HG03432 (cell line): ENCODE data around the gene WFIKKN2.
A peak's percentile ranks its signal among the peaks of the same experiment; 100 is the strongest.
"Not testable (repeated sequence)": the region's sequence is repeated elsewhere in the genome, so short reads cannot be mapped to it uniquely, and the experiment has no call there.

Experiments used
- ATAC-seq: cut with Tn5 transposase; IDR thresholded peaks from one replicate; pipeline ENCODE4 v1.9.1; 2021; ENCODE audit warnings: mild to moderate bottlenecking, moderate library complexity; ENCODE audit not compliant: unreplicated experiment

Gene WFIKKN2

DNA sequence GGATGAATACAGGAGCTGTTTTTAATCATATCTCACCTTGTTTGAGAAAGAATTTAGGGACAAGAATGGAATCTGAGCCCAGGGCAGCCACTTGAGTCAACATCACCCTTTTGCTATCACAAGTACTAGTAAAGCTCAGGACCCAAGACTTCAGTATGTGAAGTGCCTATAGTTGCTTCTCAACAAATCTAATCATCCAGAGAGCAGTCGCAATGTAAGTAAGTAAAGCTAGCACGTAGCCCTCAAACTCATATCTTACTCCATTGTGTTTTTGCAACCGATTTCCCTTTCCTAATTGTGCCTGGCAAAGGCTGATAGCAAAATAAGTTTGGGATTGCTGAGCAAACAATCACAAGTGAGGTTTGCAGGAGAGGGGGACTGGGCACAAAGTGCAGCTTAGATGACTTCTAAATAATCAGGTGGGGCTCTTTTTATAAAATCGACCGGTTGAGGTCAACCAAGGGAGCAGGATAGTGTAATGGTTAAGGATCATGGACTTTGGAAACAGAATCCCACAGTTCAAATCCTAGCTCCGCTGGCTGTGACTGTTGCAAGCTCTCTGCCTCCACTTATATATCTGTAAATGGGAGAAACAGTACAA is 17.7 kb downstream of the WFIKKN2 start:
- no peak for ATAC-seq

GRCh38 chr17:50853781-50854180 is 18.4 kb downstream of the WFIKKN2 start:
- no peak for ATAC-seq

- no peak for ATAC-seq
Measured at GRCh38 chr17:50855708-50856330, 20.4 kb downstream of the WFIKKN2 start.

GRCh38 chr17:50856431-50856830 is 21.0 kb downstream of the WFIKKN2 start:
- ATAC-seq, result no peak

DNA sequence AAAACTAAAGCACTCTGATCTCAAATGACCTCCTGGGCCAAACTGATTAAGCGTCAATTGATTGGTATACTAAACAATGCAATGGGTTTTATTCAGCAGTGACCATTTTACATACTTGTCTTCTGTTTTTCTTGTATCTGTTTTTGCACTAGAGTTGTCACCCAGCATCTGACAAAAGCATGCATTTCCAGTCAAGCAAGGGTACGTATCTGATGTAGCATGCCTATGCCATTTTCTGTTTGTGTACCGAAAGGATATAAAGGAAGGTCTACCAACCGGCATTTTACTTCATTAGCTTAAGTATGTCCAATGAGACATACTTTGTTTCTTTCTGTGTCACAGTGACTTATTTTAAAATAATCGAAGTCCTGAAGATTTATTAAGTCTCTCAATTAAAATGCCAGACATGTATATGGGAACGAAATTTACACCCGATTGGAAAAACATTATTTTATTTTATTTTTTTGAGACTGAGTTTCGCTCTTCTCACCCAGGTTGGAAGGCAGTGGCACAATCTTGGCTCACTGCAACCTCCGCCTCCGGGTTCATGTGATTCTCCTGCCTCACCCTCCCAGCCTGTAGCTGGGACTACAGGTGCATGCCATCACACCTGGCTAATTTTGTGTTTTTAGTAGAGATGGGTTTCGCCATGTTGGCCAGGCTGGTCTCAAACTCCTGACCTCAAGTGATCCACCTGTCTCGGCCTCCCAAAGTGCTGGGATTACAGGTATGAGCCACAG is 23.3 kb downstream of the WFIKKN2 start:
- no peak for ATAC-seq

- ATAC-seq, result not testable (repeated sequence)
Measured at GRCh38 chr17:50859727-50860126, 24.3 kb downstream of the WFIKKN2 start.

- ATAC-seq, result no peak
Measured at GRCh38 chr17:50861334-50861676, 25.9 kb downstream of the WFIKKN2 start.

DNA sequence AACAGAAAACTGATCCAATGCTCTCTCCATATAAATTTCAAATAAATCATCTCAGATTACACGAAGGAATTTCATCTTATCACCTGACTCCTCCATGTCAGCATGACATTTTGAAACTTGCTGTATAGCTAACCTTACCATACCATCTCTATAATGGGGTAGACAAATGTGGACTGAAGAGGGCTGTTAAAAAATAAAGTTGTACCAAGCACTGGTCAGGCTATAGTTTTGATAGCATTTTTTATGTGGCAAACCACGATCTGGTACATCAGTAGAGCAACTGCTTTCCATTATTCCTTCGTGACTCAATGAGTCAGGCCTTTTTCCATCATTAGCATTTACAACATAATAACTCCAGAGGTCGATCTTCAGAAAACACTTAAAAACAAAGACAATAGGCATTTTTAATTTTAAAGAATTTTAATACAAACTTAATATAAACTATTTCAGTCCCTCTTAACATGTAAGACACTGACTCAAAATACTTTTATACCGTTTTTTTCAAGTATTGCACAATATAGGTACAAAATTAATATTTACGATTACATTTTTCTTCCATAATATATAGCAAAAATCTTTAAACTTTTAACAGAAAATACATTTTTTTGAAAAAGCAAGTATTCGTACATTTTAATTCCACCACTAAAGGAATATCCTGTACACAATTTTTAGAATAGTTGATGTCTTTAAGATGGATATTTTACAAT is 26.6 kb downstream of the WFIKKN2 start:
- ATAC-seq, result no peak

DNA sequence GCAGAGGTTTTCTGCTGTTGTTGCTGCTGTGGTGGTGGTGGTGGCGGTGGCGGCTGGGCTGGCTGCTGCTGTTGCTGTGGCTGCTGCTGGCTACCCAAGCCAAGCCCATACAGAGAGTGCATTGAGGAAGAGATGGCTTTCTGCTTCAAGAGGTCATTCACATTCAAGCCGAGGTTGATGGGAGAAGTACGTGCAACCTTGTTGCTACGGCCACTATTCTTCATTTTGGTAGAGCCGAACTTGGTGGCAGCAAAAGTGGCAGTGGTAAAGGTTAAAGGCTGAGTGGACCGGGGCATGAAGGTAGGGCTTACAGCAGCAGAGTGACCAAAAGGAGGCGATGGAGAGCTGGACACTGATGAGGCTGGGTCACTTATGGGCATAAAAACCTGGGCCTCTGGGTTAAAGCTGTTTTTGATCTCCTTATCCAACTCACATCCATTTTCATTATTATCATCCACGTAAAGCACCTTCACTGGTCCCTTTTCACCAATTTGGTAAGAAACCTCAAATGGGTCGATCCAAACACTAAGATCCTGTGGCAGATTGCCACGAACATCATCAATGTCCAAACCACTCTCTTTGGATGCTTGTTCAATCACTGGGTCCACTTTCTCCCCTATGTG is 27.9 kb downstream of the WFIKKN2 start:
- no peak for ATAC-seq

- ATAC-seq, result no peak
Measured at GRCh38 chr17:50863931-50864330, 28.5 kb downstream of the WFIKKN2 start.

DNA sequence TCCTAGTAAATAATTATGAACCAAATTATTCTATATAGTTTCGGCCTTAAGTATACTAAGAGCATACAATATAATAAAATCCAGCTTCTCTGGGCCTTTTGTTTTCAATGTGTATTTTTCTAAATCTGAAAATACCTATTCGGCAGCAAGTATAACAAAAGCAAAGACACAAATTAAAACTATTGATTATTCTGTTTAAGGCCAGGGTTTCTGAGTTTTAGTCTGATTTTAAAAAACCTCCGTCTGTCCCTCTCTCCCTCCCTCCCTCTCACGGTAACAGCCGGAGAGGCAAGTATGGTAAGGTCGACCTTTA is 29.3 kb downstream of the WFIKKN2 start:
- ATAC-seq, result no peak

DNA sequence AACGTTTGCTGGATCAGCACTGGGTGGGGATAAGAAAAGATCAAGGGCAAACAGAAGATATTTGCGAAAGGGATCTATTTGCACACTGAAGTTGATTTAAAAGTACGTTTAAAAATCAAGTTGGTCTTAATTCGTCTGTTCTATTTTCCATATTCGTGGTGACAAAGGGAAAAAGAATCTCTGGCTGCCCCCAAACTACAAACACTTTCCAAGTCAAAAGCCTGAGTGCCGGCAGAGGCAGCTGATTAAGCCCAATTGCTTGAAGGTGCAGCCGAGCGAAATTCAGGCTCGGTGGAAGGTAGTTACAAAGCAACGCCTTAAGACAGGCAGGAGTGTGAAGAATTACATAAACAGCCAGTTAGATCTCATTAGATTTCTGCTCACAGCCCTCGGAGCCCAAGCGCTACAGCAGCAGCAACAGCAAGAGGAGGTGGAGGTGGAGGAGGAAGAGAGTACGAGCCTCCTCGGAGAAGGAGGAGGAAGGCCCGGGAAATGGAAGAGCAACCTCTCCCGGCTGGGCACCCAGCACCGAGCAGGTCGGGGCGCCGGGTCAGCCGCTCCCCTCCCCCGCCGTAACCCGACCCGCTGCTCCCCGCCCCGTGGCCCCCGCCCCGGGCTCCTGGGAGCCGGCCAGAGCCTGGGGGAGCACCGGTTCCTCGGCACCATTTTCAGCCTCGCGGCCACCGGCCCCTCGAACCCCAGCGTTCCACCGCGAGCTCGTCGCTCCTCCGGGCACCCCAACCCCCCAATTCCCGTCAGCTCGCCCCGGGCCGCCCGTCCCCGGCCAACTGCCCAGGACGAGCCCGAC is 29.9 kb downstream of the WFIKKN2 start:
- ATAC-seq, result peak; percentile 20

DNA sequence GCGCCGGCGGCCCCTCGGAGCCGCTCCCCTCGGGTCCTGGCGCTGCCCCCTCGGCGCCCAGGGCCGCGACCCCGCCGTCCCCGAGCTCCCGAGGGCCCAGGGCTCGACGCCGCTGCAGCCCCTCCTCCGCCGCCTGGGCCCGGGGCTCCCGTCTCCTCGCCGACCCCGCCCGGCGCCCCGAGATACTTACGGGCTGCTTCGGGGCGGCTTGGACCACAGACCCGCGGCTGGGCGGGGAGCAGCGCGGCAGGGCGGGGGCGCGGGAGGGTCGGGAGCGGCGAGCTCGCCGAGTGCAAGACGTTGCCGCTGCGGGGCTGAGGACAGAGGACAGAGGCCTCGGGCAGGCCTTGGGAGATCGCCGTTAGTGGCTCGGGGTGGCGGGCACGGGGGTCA is 30.5 kb downstream of the WFIKKN2 start:
- ATAC-seq, result peak; percentile 11

- ATAC-seq, result peak; percentile 65
Measured at GRCh38 chr17:50866261-50866949, 31.0 kb downstream of the WFIKKN2 start, which contains the start of gene TOB1. TOB1 (minus strand) TSS chr17:50866354; CDS start chr17:50864017, 2,337 bp downstream.

GRCh38 chr17:50866950-50867362 is 31.6 kb downstream of the WFIKKN2 start:
- ATAC-seq, result peak; percentile 15

DNA sequence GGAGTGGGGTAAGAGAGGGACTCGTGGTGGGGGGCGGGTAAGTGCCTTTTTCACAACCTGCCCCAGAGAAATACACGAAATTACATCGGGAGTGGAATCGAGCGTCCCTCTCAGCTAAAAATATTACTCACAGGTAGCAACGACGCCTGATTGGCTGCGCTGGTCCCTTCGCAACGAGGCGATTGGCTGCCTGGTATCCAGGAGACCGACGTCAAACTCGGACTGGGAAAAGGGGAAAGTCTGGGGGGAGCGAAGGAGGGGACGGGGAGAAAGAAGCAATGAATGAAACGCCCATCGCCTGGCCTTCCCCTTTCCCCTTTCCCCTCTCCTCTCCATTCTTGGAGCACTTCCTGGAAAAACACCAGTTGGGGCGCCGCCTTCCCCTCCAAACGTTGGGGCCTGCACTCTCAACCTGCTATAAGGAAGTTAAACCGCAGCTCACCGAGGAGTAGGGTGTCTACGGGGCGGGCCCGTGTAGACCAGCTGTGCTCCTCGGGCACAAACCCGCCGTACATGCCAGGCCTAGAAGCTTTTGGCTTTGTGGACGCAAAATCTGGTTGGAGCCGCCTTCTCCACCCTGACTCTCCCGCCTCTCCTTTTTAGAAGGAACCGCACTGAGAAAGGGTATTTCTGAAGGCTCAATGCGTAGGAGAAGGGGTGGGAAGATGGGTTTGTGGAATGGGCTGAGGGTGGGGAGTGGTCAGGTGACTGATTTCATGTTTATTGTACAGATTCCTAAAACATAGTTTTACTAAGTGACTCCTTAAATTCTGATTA is 32.2 kb downstream of the WFIKKN2 start:
- ATAC-seq, result peak; percentile 44

- no peak for ATAC-seq
Measured at GRCh38 chr17:50868140-50868438, 32.7 kb downstream of the WFIKKN2 start.

GRCh38 chr17:50868602-50869001 is 33.2 kb downstream of the WFIKKN2 start:
- no peak for ATAC-seq

DNA sequence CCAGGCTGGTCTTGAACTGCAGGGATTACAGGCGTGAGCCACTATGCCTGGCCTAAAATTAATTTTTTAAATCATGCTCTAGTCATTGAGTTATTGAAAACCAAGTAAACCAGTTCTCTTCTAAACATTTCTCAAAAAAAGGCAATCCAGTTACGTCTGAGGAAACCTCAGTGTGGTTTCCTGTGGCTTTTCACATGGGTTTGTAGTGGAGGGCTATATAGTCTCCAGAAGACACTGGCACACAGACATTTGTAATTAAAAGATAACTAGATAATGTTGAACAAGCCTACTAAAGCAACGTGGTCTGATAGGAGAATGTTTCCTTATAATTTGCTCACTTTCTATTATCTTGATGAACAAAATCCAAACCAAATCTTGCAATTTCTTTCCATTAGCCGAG is 36.0 kb downstream of the WFIKKN2 start:
- ATAC-seq, result no peak
